ENCODE measurements around the gene ZNF423.

ZNF423 gene

GRCh38 chr16:49848530-49848929, 7.4 kb downstream of the ZNF423 start:
- ATAC-seq (ENCODE audit: low read depth) (no peak), DNase-seq (ENCODE audit: low spot score in 2 of 2) (no peak)
- no peaks in the 10 kb centered on the region for H3K36me3 Mint-ChIP-seq
- no peak overlapping the region for H3K27ac Mint-ChIP-seq
- peaks cover 9% of the 10 kb centered on the region for H3K27me3 Mint-ChIP-seq
- H3K9me3 Mint-ChIP-seq, result no peaks in the 10 kb centered on the region
- no peak overlapping the region for H3K4me3 Mint-ChIP-seq
- H3K4me1 Mint-ChIP-seq, result no peaks in the 10 kb centered on the region

- no peak overlapping the region for H3K27ac Mint-ChIP-seq
- H3K36me3 Mint-ChIP-seq, result no peaks in the 10 kb centered on the region
- no peak for DNase-seq (ENCODE audit: low spot score in 2 of 2)
- H3K27me3 Mint-ChIP-seq, result peaks cover 2% of the 10 kb centered on the region
- no peaks in the 10 kb centered on the region for H3K4me1 Mint-ChIP-seq
- ATAC-seq (ENCODE audit: low read depth), result no peak
- no peaks in the 10 kb centered on the region for H3K9me3 Mint-ChIP-seq
- H3K4me3 Mint-ChIP-seq, result no peak overlapping the region
Measured at GRCh38 chr16:49846800-49847199, 9.1 kb downstream of the ZNF423 start.

- no peaks in the 10 kb centered on the region for H3K9me3 Mint-ChIP-seq
- no peak overlapping the region for H3K4me3 Mint-ChIP-seq
- DNase-seq (ENCODE audit: low spot score in 2 of 2), result no peak
- no peaks in the 10 kb centered on the region for H3K4me1 Mint-ChIP-seq
- H3K27me3 Mint-ChIP-seq, result peaks cover 12% of the 10 kb centered on the region
- no peak for ATAC-seq (ENCODE audit: low read depth)
- no peak overlapping the region for H3K27ac Mint-ChIP-seq
- no peaks in the 10 kb centered on the region for H3K36me3 Mint-ChIP-seq
Measured at GRCh38 chr16:49844359-49844758, 11.6 kb downstream of the ZNF423 start.

GRCh38 chr16:49843758-49844157, 12.2 kb downstream of the ZNF423 start:
- peaks cover 12% of the 10 kb centered on the region for H3K27me3 Mint-ChIP-seq
- no peak for ATAC-seq (ENCODE audit: low read depth)
- no peaks in the 10 kb centered on the region for H3K9me3 Mint-ChIP-seq
- no peaks in the 10 kb centered on the region for H3K36me3 Mint-ChIP-seq
- no peak overlapping the region for H3K4me3 Mint-ChIP-seq
- DNase-seq (ENCODE audit: low spot score in 2 of 2), result no peak
- no peak overlapping the region for H3K27ac Mint-ChIP-seq
- no peaks in the 10 kb centered on the region for H3K4me1 Mint-ChIP-seq

GRCh38 chr16:49842972-49843371, 12.9 kb downstream of the ZNF423 start:
- ATAC-seq (ENCODE audit: low read depth) (no peak), DNase-seq (ENCODE audit: low spot score in 2 of 2) (no peak)
- Mint-ChIP-seq H3K9me3 (no peaks in the 10 kb centered on the region), H3K4me1 (no peaks in the 10 kb centered on the region), H3K27me3 (peaks cover 12% of the 10 kb centered on the region), H3K36me3 (no peaks in the 10 kb centered on the region), H3K27ac (no peak overlapping the region), H3K4me3 (no peak overlapping the region)

GRCh38 chr16:49839017-49839825, 16.7 kb downstream of the ZNF423 start:
- Mint-ChIP-seq H3K4me1 (no peaks in the 10 kb centered on the region), H3K27me3 (peaks cover 16% of the 10 kb centered on the region)
- no peak for DNase-seq (ENCODE audit: low spot score in 2 of 2)

GRCh38 chr16:49838441-49839016, 17.4 kb downstream of the ZNF423 start:
- ATAC-seq (ENCODE audit: low read depth) (no peak), DNase-seq (ENCODE audit: low spot score in 2 of 2) (no peak)
- peaks cover 17% of the 10 kb centered on the region for H3K27me3 Mint-ChIP-seq
- H3K4me1 Mint-ChIP-seq, result no peaks in the 10 kb centered on the region
- no peaks in the 10 kb centered on the region for H3K36me3 Mint-ChIP-seq
- no peak overlapping the region for H3K4me3 Mint-ChIP-seq
- no peaks in the 10 kb centered on the region for H3K9me3 Mint-ChIP-seq
- no peak overlapping the region for H3K27ac Mint-ChIP-seq

More at GRCh38 chr16:49839017-49839825, 16.7 kb downstream of the ZNF423 start:
- H3K4me3 Mint-ChIP-seq, result no peak overlapping the region
- no peak for ATAC-seq (ENCODE audit: low read depth)
- no peaks in the 10 kb centered on the region for H3K36me3 Mint-ChIP-seq
- no peak overlapping the region for H3K27ac Mint-ChIP-seq
- H3K9me3 Mint-ChIP-seq, result no peaks in the 10 kb centered on the region

- ATAC-seq (ENCODE audit: low read depth) (no peak), DNase-seq (ENCODE audit: low spot score in 2 of 2) (no peak)
- no peak overlapping the region for H3K27ac Mint-ChIP-seq
Measured at GRCh38 chr16:49837688-49838410, 18.1 kb downstream of the ZNF423 start.

GRCh38 chr16:49836668-49837067, 19.2 kb downstream of the ZNF423 start:
- no peaks in the 10 kb centered on the region for H3K4me1 Mint-ChIP-seq
- no peaks in the 10 kb centered on the region for H3K9me3 Mint-ChIP-seq
- no peaks in the 10 kb centered on the region for H3K36me3 Mint-ChIP-seq
- H3K4me3 Mint-ChIP-seq, result no peak overlapping the region
- no peak overlapping the region for H3K27ac Mint-ChIP-seq
- DNase-seq (ENCODE audit: low spot score in 2 of 2), result no peak
- H3K27me3 Mint-ChIP-seq, result peaks cover 17% of the 10 kb centered on the region
- no peak for ATAC-seq (ENCODE audit: low read depth)

More at GRCh38 chr16:49837688-49838410, 18.1 kb downstream of the ZNF423 start:
- Mint-ChIP-seq H3K4me3 (no peak overlapping the region), H3K27me3 (peaks cover 17% of the 10 kb centered on the region), H3K4me1 (no peaks in the 10 kb centered on the region), H3K9me3 (no peaks in the 10 kb centered on the region), H3K36me3 (no peaks in the 10 kb centered on the region)

- H3K27me3 Mint-ChIP-seq, result peaks cover 14% of the 10 kb centered on the region
- DNase-seq (ENCODE audit: low spot score in 2 of 2) (no peak), ATAC-seq (ENCODE audit: low read depth) (no peak)
- H3K36me3 Mint-ChIP-seq, result no peaks in the 10 kb centered on the region
- no peak overlapping the region for H3K27ac Mint-ChIP-seq
- H3K9me3 Mint-ChIP-seq, result no peaks in the 10 kb centered on the region
- H3K4me1 Mint-ChIP-seq, result no peaks in the 10 kb centered on the region
- H3K4me3 Mint-ChIP-seq, result no peak overlapping the region
Measured at GRCh38 chr16:49836218-49836617, 19.7 kb downstream of the ZNF423 start.

- Mint-ChIP-seq H3K9me3 (no peaks in the 10 kb centered on the region), H3K27ac (no peak overlapping the region), H3K4me3 (no peak overlapping the region), H3K27me3 (peaks cover 10% of the 10 kb centered on the region), H3K36me3 (no peaks in the 10 kb centered on the region), H3K4me1 (no peaks in the 10 kb centered on the region)
- ATAC-seq (ENCODE audit: low read depth), result no peak
- DNase-seq (ENCODE audit: low spot score in 2 of 2), result no peak
Measured at GRCh38 chr16:49835161-49835777, 20.6 kb downstream of the ZNF423 start.

- DNase-seq (ENCODE audit: low spot score in 2 of 2) (no peak), ATAC-seq (ENCODE audit: low read depth) (no peak)
- peaks cover 10% of the 10 kb centered on the region for H3K27me3 Mint-ChIP-seq
- no peaks in the 10 kb centered on the region for H3K36me3 Mint-ChIP-seq
- H3K4me1 Mint-ChIP-seq, result no peaks in the 10 kb centered on the region
- H3K9me3 Mint-ChIP-seq, result no peaks in the 10 kb centered on the region
- no peak overlapping the region for H3K4me3 Mint-ChIP-seq
- H3K27ac Mint-ChIP-seq, result no peak overlapping the region
Measured at GRCh38 chr16:49834531-49835151, 21.3 kb downstream of the ZNF423 start.

GRCh38 chr16:49833796-49834530, 21.9 kb downstream of the ZNF423 start:
- no peak for DNase-seq (ENCODE audit: low spot score in 2 of 2)
- Mint-ChIP-seq H3K4me3 (no peak overlapping the region), H3K9me3 (no peaks in the 10 kb centered on the region), H3K36me3 (no peaks in the 10 kb centered on the region), H3K4me1 (no peaks in the 10 kb centered on the region), H3K27me3 (peaks cover 10% of the 10 kb centered on the region), H3K27ac (no peak overlapping the region)
- ATAC-seq (ENCODE audit: low read depth), result no peak

All from memory B cell (primary cell).